ENCODE results near the gene KCNG1. TPM values are rescaled to one million over a fixed set of nuclear protein-coding genes. Genes with fewer than 3 reads are reported as not detected.
A peak's percentile ranks its signal among the peaks of the same experiment; 100 is the strongest.

KCNG1 gene
- total and polyA plus RNA-seq, 2 of the 13 experiments (the other 11 are each of a cell fraction or from before 2014, with no cell fraction given): not detected

- TF ChIP-seq ZNF10 (CRISPR knock-in tag; IDR thresholded peaks at IDR 0.05; ENCODE audit: borderline replicate concordance, low read depth): no peak
- TF ChIP-seq ZKSCAN8 (CRISPR knock-in tag; IDR thresholded peaks at IDR 0.05; ENCODE audit: borderline replicate concordance): no peak
- no peak for TF ChIP-seq ZBTB44 (CRISPR knock-in tag; IDR thresholded peaks at IDR 0.05)
- no peak for TF ChIP-seq MAFF (IDR thresholded peaks at IDR 0.05; ENCODE audit: low read depth, low read length)
- TF ChIP-seq ZNF770 (CRISPR knock-in tag; IDR thresholded peaks at IDR 0.05): 0 out of 2 replicates have a peak, but pooled peaks have one; percentile 30
- TF ChIP-seq SNRNP70 (IDR thresholded peaks at IDR 0.05; ENCODE audit: low read depth, low read length): no peak
- TF ChIP-seq ZSCAN9 (CRISPR knock-in tag; IDR thresholded peaks at IDR 0.05; ENCODE audit: borderline replicate concordance): no peak
- TF ChIP-seq ATF4 (CRISPR knock-in tag; IDR thresholded peaks at IDR 0.05): no peak
- TF ChIP-seq ZNF234 (CRISPR knock-in tag; conservative IDR thresholded peaks at IDR 0.05): no peak
- peak; percentile 72; the same call in 1 of the 2 replicates for TF ChIP-seq ZNF616 (CRISPR knock-in tag; IDR thresholded peaks at IDR 0.05; ENCODE audit: low read depth)
- peak; percentile 70 for TF ChIP-seq ZBTB33 (CRISPR knock-in tag; IDR thresholded peaks at IDR 0.05)
- peak; percentile 81; the same call in 1 of the 2 replicates for TF ChIP-seq ZNF784 (CRISPR knock-in tag; IDR thresholded peaks at IDR 0.05; ENCODE audit: borderline replicate concordance)
- TF ChIP-seq POLR2G (IDR thresholded peaks at IDR 0.05; ENCODE audit: low read depth, low read length): peak; percentile 99
- TF ChIP-seq ZBTB21 (CRISPR knock-in tag; IDR thresholded peaks at IDR 0.05): peak; percentile 78
- TF ChIP-seq ZBTB7A (CRISPR knock-in tag; IDR thresholded peaks at IDR 0.05): peak; percentile 53; the same call in 1 of the 2 replicates
- no peak for TF ChIP-seq NR2F6 (IDR thresholded peaks at IDR 0.05)
- no peak for TF ChIP-seq NR2F6 (CRISPR knock-in tag; IDR thresholded peaks at IDR 0.05)
- TF ChIP-seq ZNF83 (CRISPR knock-in tag; IDR thresholded peaks at IDR 0.05; ENCODE audit: borderline replicate concordance): peak; percentile 92; the same call in 1 of the 2 replicates
- no peak for TF ChIP-seq SSRP1 (CRISPR knock-in tag; IDR thresholded peaks at IDR 0.05)
- TF ChIP-seq THAP11 (CRISPR knock-in tag; IDR thresholded peaks at IDR 0.05): no peak; the same call in 1 of the 2 replicates
- peak; percentile 71 for TF ChIP-seq SP2 (CRISPR knock-in tag; IDR thresholded peaks at IDR 0.05)
- TF ChIP-seq ZSCAN30 (CRISPR knock-in tag; IDR thresholded peaks at IDR 0.05): 0 out of 2 replicates have a peak, but pooled peaks have one; percentile 71
These were observed 64.9 kb downstream of the KCNG1 start, which contains the start of gene DPM1 (continued) for GRCh38 chr20:50957798-50958614.
